ENCODE results near the gene GOT1. TPM values are rescaled to one million over a fixed set of nuclear protein-coding genes. Genes with fewer than 3 reads are reported as not detected.

GOT1 gene
- total RNA-seq, 1 donor from 2014 or later, result 609 TPM

- no peak for DNase-seq
- H3K36me3 ChIP-seq, result no peaks in the 10 kb centered on the region
- H3K27ac ChIP-seq (replicated peaks), result no peak overlapping the region
- H3K4me3 ChIP-seq, result no peak overlapping the region
- TF ChIP-seq CTCF (IDR thresholded peaks at IDR 0.05; ENCODE audit: borderline replicate concordance), result no peak
- peaks cover 86% of the 10 kb centered on the region for H3K27me3 ChIP-seq (ENCODE audit: low read depth)
- H3K4me1 ChIP-seq, result no peaks in the 10 kb centered on the region
- H3K9me3 ChIP-seq (replicated peaks), result no peaks in the 10 kb centered on the region
- intact Hi-C loops (cut with micrococcal nuclease), result no loop called here
These were observed 29.6 kb upstream of the GOT1 start for GRCh38 chr10:99460070-99460469.

GRCh38 chr10:99459217-99459616, 28.8 kb upstream of the GOT1 start:
- H3K4me3 ChIP-seq, result no peak overlapping the region
- no peaks in the 10 kb centered on the region for H3K9me3 ChIP-seq (replicated peaks)
- no peak for DNase-seq
- H3K4me1 ChIP-seq, result no peaks in the 10 kb centered on the region
- no peak overlapping the region for H3K27ac ChIP-seq (replicated peaks)
- peaks cover 87% of the 10 kb centered on the region for H3K27me3 ChIP-seq (ENCODE audit: low read depth)
- intact Hi-C loops (cut with micrococcal nuclease), result no loop called here
- TF ChIP-seq CTCF (IDR thresholded peaks at IDR 0.05; ENCODE audit: borderline replicate concordance), result no peak
- H3K36me3 ChIP-seq, result no peaks in the 10 kb centered on the region

- no peak overlapping the region for H3K27ac ChIP-seq (replicated peaks)
- no peak overlapping the region for H3K4me3 ChIP-seq
- no peaks in the 10 kb centered on the region for H3K9me3 ChIP-seq (replicated peaks)
- intact Hi-C loops (cut with micrococcal nuclease), result no loop called here
- no peaks in the 10 kb centered on the region for H3K36me3 ChIP-seq
- no peaks in the 10 kb centered on the region for H3K4me1 ChIP-seq
- no peak for TF ChIP-seq CTCF (IDR thresholded peaks at IDR 0.05; ENCODE audit: borderline replicate concordance)
- DNase-seq, result no peak
- peaks cover 94% of the 10 kb centered on the region for H3K27me3 ChIP-seq (ENCODE audit: low read depth)
These were observed 27.4 kb upstream of the GOT1 start for GRCh38 chr10:99457813-99458212.

GRCh38 chr10:99456931-99457288, 26.5 kb upstream of the GOT1 start:
- H3K36me3 ChIP-seq, result no peaks in the 10 kb centered on the region
- no peak overlapping the region for H3K27ac ChIP-seq (replicated peaks)
- intact Hi-C loops (cut with micrococcal nuclease), result no loop called here
- no peaks in the 10 kb centered on the region for H3K4me1 ChIP-seq
- H3K4me3 ChIP-seq, result no peak overlapping the region
- TF ChIP-seq CTCF (IDR thresholded peaks at IDR 0.05; ENCODE audit: borderline replicate concordance), result no peak
- no peaks in the 10 kb centered on the region for H3K9me3 ChIP-seq (replicated peaks)
- H3K27me3 ChIP-seq (ENCODE audit: low read depth), result peaks cover 94% of the 10 kb centered on the region
- no peak for DNase-seq

GRCh38 chr10:99456207-99456930, 25.9 kb upstream of the GOT1 start:
- DNase-seq, result no peak
- Histone ChIP-seq H3K4me3 (no peak overlapping the region), H3K27me3 (ENCODE audit: low read depth) (peaks cover 96% of the 10 kb centered on the region), H3K27ac (replicated peaks) (no peak overlapping the region), H3K4me1 (no peaks in the 10 kb centered on the region), H3K9me3 (replicated peaks) (no peaks in the 10 kb centered on the region), H3K36me3 (no peaks in the 10 kb centered on the region)
- no peak for TF ChIP-seq CTCF (IDR thresholded peaks at IDR 0.05; ENCODE audit: borderline replicate concordance)
- intact Hi-C loops (cut with micrococcal nuclease), result no loop called here
